Adrenal gland (tissue), 5 donors: ENCODE results near the gene KCTD21.

Source experiments
- POLR2A ChIP-seq, 2 donors: fragments of 450-650 bp; IDR thresholded peaks; one replicate each; pipeline ENCODE4 v1.6.1; 2017; ENCODE audit warnings: antibody characterized with exemption in 2 of 2, mild to moderate bottlenecking in 2 of 2, moderate library complexity in 1 of 2
- TF ChIP-seq, protein P1 (sequence below), 6 experiments: fragments of 450-650 bp in 4 of 6; fragments of 200-600 bp in 2 of 6; sonication (generic) in 1 of 6; IDR thresholded peaks; 1 replicate in 5 of 6; 2 replicates in 1 of 6; pipeline versions ENCODE4 v1.5.1 to v1.8.0; 2016 to 2021; ENCODE audit warnings: antibody characterized with exemption in 6 of 6, mild to moderate bottlenecking in 2 of 6, moderate library complexity in 1 of 6
- donor health status: DM: no; HTN: no; CAD: no.

DNA sequence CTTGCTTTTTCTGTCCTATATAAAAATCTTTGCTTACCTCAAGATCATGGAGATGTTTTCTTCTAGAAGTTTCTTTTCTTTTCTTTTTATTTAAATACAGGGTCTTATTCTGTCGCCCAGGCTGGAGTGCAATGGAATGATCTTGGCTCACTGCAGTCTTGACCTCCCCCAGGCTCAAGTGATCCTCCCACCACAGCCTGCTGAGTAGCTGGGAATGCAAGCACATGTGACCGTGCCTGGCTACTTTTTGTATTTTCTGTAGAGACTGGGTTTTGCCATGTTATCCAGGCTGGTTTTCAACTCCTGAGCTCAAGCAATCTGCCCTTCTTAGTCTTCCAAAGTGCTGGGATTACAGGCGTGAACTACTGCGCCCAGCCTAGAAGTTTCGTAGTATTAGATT is 45.6 kb upstream of the KCTD21 start:
- TF ChIP-seq, protein P1, sequence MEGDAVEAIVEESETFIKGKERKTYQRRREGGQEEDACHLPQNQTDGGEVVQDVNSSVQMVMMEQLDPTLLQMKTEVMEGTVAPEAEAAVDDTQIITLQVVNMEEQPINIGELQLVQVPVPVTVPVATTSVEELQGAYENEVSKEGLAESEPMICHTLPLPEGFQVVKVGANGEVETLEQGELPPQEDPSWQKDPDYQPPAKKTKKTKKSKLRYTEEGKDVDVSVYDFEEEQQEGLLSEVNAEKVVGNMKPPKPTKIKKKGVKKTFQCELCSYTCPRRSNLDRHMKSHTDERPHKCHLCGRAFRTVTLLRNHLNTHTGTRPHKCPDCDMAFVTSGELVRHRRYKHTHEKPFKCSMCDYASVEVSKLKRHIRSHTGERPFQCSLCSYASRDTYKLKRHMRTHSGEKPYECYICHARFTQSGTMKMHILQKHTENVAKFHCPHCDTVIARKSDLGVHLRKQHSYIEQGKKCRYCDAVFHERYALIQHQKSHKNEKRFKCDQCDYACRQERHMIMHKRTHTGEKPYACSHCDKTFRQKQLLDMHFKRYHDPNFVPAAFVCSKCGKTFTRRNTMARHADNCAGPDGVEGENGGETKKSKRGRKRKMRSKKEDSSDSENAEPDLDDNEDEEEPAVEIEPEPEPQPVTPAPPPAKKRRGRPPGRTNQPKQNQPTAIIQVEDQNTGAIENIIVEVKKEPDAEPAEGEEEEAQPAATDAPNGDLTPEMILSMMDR (IDR thresholded peaks at IDR 0.05): no peak
- TF ChIP-seq POLR2A (IDR thresholded peaks at IDR 0.05): no peak
